ENCODE results near the gene GREM2.

DNA sequence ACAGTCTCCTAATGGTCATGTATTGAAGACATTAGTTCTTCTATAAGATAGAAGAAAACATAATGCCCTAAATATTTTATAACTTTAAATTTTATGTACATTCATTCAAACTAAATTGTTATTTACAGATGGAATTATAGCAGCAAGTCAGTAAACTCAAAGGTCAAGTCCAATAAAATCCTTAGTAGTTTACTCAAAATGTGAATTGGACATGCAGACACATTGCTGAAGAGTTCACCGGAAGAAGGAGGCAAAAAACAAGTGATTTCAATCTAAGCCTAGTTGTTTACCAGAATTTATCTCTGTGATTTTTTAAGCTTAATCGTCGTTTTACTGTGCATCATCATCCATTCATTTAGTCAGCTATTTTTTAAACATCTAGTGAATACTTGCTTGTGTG lies 149.7 kb downstream of the GREM2 start:
- TF ChIP-seq, protein P1, sequence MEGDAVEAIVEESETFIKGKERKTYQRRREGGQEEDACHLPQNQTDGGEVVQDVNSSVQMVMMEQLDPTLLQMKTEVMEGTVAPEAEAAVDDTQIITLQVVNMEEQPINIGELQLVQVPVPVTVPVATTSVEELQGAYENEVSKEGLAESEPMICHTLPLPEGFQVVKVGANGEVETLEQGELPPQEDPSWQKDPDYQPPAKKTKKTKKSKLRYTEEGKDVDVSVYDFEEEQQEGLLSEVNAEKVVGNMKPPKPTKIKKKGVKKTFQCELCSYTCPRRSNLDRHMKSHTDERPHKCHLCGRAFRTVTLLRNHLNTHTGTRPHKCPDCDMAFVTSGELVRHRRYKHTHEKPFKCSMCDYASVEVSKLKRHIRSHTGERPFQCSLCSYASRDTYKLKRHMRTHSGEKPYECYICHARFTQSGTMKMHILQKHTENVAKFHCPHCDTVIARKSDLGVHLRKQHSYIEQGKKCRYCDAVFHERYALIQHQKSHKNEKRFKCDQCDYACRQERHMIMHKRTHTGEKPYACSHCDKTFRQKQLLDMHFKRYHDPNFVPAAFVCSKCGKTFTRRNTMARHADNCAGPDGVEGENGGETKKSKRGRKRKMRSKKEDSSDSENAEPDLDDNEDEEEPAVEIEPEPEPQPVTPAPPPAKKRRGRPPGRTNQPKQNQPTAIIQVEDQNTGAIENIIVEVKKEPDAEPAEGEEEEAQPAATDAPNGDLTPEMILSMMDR (IDR thresholded peaks at IDR 0.05 in 4 of 5, conservative IDR thresholded peaks at IDR 0.05 in 1 of 5) = no peak
- no peak for TF ChIP-seq POLR2A (IDR thresholded peaks at IDR 0.05)
